ENCODE measurements around the gene INPP5F. TPM values are rescaled to one million over a fixed set of nuclear protein-coding genes. Genes with fewer than 3 reads are reported as not detected.

INPP5F gene
- polyA plus RNA-seq, 1 donor (not counting 4 experiments of a cell fraction or from before 2014, with no cell fraction given): 21.1 TPM

GRCh38 chr10:119858063-119858462 is 132.2 kb downstream of the INPP5F start:
- H3K9me1 ChIP-seq (ENCODE audit: control insufficient read depth, extremely low read depth, insufficient read depth, low read length): no peaks in the 10 kb centered on the region
- TF ChIP-seq CTCF (optimal IDR thresholded peaks at IDR 0.05 in 1 of 3, IDR thresholded peaks at IDR 0.05 in 1 of 3, conservative IDR thresholded peaks at IDR 0.05 in 1 of 3; ENCODE audit: extremely low read depth in 1 of 3, insufficient read depth in 2 of 3, low read length in 3 of 3) (no peak), EZH2 (IDR thresholded peaks at IDR 0.05; ENCODE audit: low read length) (no peak)
- no peak overlapping the region for H2AFZ ChIP-seq (ENCODE audit: control insufficient read depth, low read length)
- no peak overlapping the region for H3K9ac ChIP-seq (ENCODE audit: control insufficient read depth, extremely low read depth, insufficient read depth, low read length)
- peaks cover 52% of the 10 kb centered on the region for H3K79me2 ChIP-seq (ENCODE audit: control insufficient read depth, insufficient read depth, low read length)
- dilution Hi-C loops (cut with MboI; ENCODE audit: extremely low pct_ligation_motif_present, low sequenced_read_pairs): no loop called here
- DNase-seq (ENCODE audit: low read depth, low spot score) (no peak), FAIRE-seq (no peak)
- no peak overlapping the region for H3K4me2 ChIP-seq (ENCODE audit: control insufficient read depth, extremely low read depth, insufficient read depth, low read depth, low read length)
- no peaks in the 10 kb centered on the region for H3K27me3 ChIP-seq (ENCODE audit: control insufficient read depth, extremely low read depth, insufficient read depth, low read length)
- peaks cover 3% of the 10 kb centered on the region for H3K4me1 ChIP-seq (ENCODE audit: control insufficient read depth, extremely low read depth, insufficient read depth, low read length)
- no peak overlapping the region for H3K27ac ChIP-seq (ENCODE audit: control insufficient read depth, insufficient read depth, low read length)
- peaks cover 3% of the 10 kb centered on the region for H4K20me1 ChIP-seq (ENCODE audit: control insufficient read depth, extremely low read depth, insufficient read depth, low read length)
- no peaks in the 10 kb centered on the region for H3K9me3 ChIP-seq (ENCODE audit: control insufficient read depth, low read depth, low read length)
- peaks cover 4 to 21% of the 10 kb centered on the region in 2 experiments for H3K36me3 ChIP-seq (ENCODE audit: control insufficient read depth in 2 of 2, extremely low read depth in 1 of 2, insufficient read depth in 2 of 2, low read length in 2 of 2)
- no peak overlapping the region for H3K4me3 ChIP-seq (ENCODE audit: control insufficient read depth in 2 of 3, extremely low read depth in 1 of 3, insufficient read depth in 2 of 3, low read depth in 1 of 3, low read length in 3 of 3)

- dilution Hi-C loops (cut with MboI; ENCODE audit: extremely low pct_ligation_motif_present, low sequenced_read_pairs): no loop called here
- peak in 2 of 3 experiments; percentile 25 to 34 for TF ChIP-seq CTCF (optimal IDR thresholded peaks at IDR 0.05 in 1 of 3, IDR thresholded peaks at IDR 0.05 in 1 of 3, conservative IDR thresholded peaks at IDR 0.05 in 1 of 3; ENCODE audit: extremely low read depth in 1 of 3, insufficient read depth in 2 of 3, low read length in 3 of 3)
- no peak for TF ChIP-seq EZH2 (IDR thresholded peaks at IDR 0.05; ENCODE audit: low read length)
- FAIRE-seq (peak; percentile 82), DNase-seq (ENCODE audit: low read depth, low spot score) (no peak)
- H3K79me2 ChIP-seq (ENCODE audit: control insufficient read depth, insufficient read depth, low read length): peaks cover 66% of the 10 kb centered on the region
- no peak overlapping the region for H3K4me3 ChIP-seq (ENCODE audit: control insufficient read depth in 2 of 3, extremely low read depth in 1 of 3, insufficient read depth in 2 of 3, low read depth in 1 of 3, low read length in 3 of 3)
- H3K27ac ChIP-seq (ENCODE audit: control insufficient read depth, insufficient read depth, low read length): no peak overlapping the region
- H3K36me3 ChIP-seq (ENCODE audit: control insufficient read depth in 2 of 2, extremely low read depth in 1 of 2, insufficient read depth in 2 of 2, low read length in 2 of 2): peaks cover 1 to 15% of the 10 kb centered on the region in 2 experiments
- peaks cover 3% of the 10 kb centered on the region for H3K4me1 ChIP-seq (ENCODE audit: control insufficient read depth, extremely low read depth, insufficient read depth, low read length)
- no peak overlapping the region for H3K4me2 ChIP-seq (ENCODE audit: control insufficient read depth, extremely low read depth, insufficient read depth, low read depth, low read length)
- no peak overlapping the region for H2AFZ ChIP-seq (ENCODE audit: control insufficient read depth, low read length)
- no peak overlapping the region for H3K9ac ChIP-seq (ENCODE audit: control insufficient read depth, extremely low read depth, insufficient read depth, low read length)
- H3K9me3 ChIP-seq (ENCODE audit: control insufficient read depth, low read depth, low read length): no peaks in the 10 kb centered on the region
- H3K9me1 ChIP-seq (ENCODE audit: control insufficient read depth, extremely low read depth, insufficient read depth, low read length): no peaks in the 10 kb centered on the region
- no peaks in the 10 kb centered on the region for H3K27me3 ChIP-seq (ENCODE audit: control insufficient read depth, extremely low read depth, insufficient read depth, low read length)
- peaks cover 3% of the 10 kb centered on the region for H4K20me1 ChIP-seq (ENCODE audit: control insufficient read depth, extremely low read depth, insufficient read depth, low read length)
Observed at GRCh38 chr10:119859420-119860258, 133.8 kb downstream of the INPP5F start.
